ENCODE results near the gene HIVEP2. TPM values are rescaled to one million over a fixed set of nuclear protein-coding genes. Genes with fewer than 3 reads are reported as not detected.

Gene HIVEP2
- total RNA-seq, 1 donor from 2014 or later: 27.0 TPM

- intact Hi-C loops (cut with micrococcal nuclease): no loop called here
Measured at GRCh38 chr6:142725024-142725770, 219.8 kb downstream of the HIVEP2 start.

GRCh38 chr6:142722841-142723240, 222.1 kb downstream of the HIVEP2 start:
- intact Hi-C loops (cut with micrococcal nuclease): no loop called here

GRCh38 chr6:142722012-142722411, 223.0 kb downstream of the HIVEP2 start:
- intact Hi-C loops (cut with micrococcal nuclease): no loop called here

DNA sequence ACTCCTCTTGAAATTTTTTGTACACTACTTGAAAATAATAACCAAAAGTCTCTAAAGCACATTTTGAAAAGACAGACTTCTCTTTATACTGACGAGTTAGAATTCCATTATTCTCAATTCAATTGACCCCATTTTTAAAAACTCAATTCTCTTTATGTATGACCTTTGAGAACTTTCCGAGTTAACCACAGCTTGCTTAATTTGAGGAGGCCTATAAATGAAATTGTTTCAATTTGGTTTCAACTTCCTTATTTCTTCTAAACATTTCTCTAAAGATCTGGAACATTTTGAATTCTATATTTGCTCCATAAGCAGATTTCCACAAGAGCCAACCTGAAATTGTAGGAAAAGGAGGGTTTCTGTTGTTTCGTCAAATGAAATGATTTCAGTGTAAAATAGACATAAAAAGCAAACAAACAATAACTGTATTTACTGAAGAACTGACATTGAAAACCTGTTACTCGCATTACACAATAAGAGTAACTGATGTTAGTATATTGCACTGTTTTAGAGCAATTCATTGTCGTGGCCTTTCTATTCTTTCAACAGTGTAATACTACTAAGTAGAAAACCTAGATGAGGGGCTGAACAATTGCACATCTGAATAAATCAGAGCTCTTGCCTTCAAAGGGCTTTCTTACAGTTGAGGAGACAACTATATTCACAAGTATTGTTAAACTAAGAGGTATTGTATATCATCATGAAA, 223.6 kb downstream of the HIVEP2 start:
- intact Hi-C loops (cut with micrococcal nuclease): no loop called here

GRCh38 chr6:142718667-142719191, 226.2 kb downstream of the HIVEP2 start:
- intact Hi-C loops (cut with micrococcal nuclease): no loop called here

GRCh38 chr6:142716097-142716496, 228.9 kb downstream of the HIVEP2 start:
- intact Hi-C loops (cut with micrococcal nuclease): no loop called here

- intact Hi-C loops (cut with micrococcal nuclease): no loop called here
Measured at GRCh38 chr6:142714951-142715785, 229.8 kb downstream of the HIVEP2 start.

- intact Hi-C loops (cut with micrococcal nuclease): no loop called here
Measured at GRCh38 chr6:142713959-142714358, 231.0 kb downstream of the HIVEP2 start.

GRCh38 chr6:142712231-142712630, 232.7 kb downstream of the HIVEP2 start:
- intact Hi-C loops (cut with micrococcal nuclease): no loop called here

DNA sequence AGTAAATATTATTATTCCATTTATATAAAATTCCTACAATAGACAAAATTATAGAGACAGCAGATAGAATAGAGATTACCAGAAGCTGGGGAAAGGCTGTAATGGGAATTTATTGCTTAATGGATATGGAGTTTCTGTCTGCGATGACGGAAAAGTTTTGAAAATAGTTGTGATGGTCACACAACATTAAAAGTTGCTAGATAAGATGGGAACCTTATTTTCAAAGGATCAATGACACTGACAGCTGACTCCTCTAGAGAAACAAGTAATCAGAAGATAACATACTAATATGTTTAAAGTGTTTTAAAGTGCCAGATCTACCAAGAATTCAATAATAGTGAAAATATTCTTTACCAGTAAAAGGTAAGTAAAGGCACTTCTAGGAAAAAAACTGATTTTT, 236.3 kb downstream of the HIVEP2 start:
- intact Hi-C loops (cut with micrococcal nuclease): no loop called here

- intact Hi-C loops (cut with micrococcal nuclease): no loop called here
Measured at GRCh38 chr6:142707255-142707654, 237.7 kb downstream of the HIVEP2 start.

GRCh38 chr6:142706210-142706609, 238.8 kb downstream of the HIVEP2 start:
- intact Hi-C loops (cut with micrococcal nuclease): no loop called here

- intact Hi-C loops (cut with micrococcal nuclease): no loop called here
Measured at GRCh38 chr6:142705054-142705453, 239.9 kb downstream of the HIVEP2 start.

DNA sequence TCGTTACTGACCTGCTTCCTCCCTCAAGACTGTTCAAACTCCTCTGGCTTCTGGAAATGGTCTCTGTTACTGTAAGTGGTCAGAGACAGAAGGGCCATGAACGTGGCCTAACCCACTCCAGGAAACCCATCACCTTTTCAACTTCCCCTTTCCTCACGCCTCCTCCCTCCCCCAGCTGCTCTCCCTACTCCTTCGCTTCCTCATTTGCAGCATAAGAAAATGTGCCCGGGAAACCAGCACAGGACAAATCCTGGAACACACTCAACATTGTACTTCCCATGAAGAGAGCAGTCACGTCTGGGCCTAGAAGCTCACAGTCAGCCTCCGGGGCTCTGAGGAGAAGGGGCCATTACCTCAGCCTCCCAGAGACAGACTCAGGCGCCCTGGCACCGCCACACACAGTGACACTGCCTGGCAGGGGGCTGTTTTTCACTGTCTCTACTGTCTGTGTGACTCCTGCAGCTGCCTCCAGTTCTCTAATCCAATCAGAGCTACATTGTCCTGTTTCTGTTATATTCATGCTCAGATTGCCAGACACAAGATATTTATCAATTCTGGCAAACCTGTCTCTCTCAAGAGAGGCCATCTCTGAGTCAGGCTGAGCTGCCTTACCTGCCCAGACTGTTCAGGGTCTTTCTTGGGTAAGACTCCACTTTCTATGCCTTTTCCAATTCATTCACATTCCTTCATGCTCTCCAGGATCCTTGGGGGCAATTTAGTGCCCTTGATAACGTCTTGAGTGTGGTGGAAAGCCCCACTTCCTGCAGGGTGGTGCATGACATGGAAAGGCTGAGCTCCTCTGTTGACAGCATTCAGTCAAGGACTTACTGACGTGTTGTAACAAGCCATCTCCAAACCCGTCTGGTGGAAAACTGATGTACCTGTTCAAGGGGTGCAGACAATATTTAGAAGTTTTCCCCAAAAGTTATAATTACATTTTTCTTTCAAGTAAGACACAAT, 242.2 kb downstream of the HIVEP2 start:
- intact Hi-C loops (cut with micrococcal nuclease): no loop called here

Other genes starting within 250 kb of the HIVEP2 start
- 5.0 and 6.7 TPM in 2 replicates for gene AIG1, start 115.7 kb upstream of the HIVEP2 start, total RNA-seq

All from T-helper 1 cell treated with Interleukin-12 subunit alpha and Interleukin-12 subunit beta and Interleukin-4 antibody, amounts not matched to agents 30 ng/mL and 1 ng/mL, for 36 hours (primary cell).